ENCODE data around the gene C12orf76. TPM values are rescaled to one million over a fixed set of nuclear protein-coding genes. Genes with fewer than 3 reads are reported as not detected.

Gene C12orf76
- total RNA-seq, 1 donor, result 7.6 TPM

DNA sequence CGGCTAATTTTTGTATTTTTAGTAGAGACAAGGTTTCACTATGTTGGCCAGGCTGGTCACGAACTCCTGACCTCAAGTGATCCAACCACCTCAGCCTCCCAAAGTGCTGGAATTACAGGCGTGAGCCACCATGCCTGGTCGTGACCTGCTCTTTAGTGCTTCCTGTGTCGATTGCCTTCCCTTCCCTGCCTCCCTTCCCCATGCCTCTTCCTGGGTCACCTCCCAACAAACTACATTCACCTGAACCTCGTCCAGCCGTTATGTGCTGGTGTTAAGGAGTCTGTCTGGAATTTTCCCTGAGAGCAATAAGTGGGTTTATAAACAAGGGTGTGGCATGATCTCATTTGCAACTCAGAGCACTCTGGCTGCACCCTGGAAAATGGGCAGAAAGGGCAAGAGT, 32.1 kb upstream of the C12orf76 start:
- TF ChIP-seq, protein P1, sequence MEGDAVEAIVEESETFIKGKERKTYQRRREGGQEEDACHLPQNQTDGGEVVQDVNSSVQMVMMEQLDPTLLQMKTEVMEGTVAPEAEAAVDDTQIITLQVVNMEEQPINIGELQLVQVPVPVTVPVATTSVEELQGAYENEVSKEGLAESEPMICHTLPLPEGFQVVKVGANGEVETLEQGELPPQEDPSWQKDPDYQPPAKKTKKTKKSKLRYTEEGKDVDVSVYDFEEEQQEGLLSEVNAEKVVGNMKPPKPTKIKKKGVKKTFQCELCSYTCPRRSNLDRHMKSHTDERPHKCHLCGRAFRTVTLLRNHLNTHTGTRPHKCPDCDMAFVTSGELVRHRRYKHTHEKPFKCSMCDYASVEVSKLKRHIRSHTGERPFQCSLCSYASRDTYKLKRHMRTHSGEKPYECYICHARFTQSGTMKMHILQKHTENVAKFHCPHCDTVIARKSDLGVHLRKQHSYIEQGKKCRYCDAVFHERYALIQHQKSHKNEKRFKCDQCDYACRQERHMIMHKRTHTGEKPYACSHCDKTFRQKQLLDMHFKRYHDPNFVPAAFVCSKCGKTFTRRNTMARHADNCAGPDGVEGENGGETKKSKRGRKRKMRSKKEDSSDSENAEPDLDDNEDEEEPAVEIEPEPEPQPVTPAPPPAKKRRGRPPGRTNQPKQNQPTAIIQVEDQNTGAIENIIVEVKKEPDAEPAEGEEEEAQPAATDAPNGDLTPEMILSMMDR (IDR thresholded peaks at IDR 0.05; ENCODE audit: extremely low read depth, low read depth, low read length), result no peak
- Histone ChIP-seq H3K27ac (ENCODE audit: low read depth, low read length) (no peak overlapping the region), H3K79me2 (ENCODE audit: insufficient read depth, low read length) (no peaks in the 10 kb centered on the region), H3K4me2 (ENCODE audit: insufficient read depth, low read length) (no peak overlapping the region), H3K9me3 (ENCODE audit: low read depth, low read length) (no peaks in the 10 kb centered on the region), H3K4me3 (ENCODE audit: insufficient read depth, low read length) (no peak overlapping the region), H3K27me3 (ENCODE audit: insufficient read depth, low read length) (no peaks in the 10 kb centered on the region), H3K4me1 (ENCODE audit: insufficient read depth, low read length) (no peaks in the 10 kb centered on the region), H2AFZ (ENCODE audit: low read length) (no peak overlapping the region), H4K20me1 (ENCODE audit: insufficient read depth, low read length) (no peaks in the 10 kb centered on the region), H3K36me3 (ENCODE audit: insufficient read depth, low read length) (no peaks in the 10 kb centered on the region)
- no peak for DNase-seq (ENCODE audit: insufficient read length, low spot score, missing footprints)

- H3K4me3 ChIP-seq (ENCODE audit: insufficient read depth, low read length), result no peak overlapping the region
- TF ChIP-seq, protein P1 (IDR thresholded peaks at IDR 0.05; ENCODE audit: extremely low read depth, low read depth, low read length), result no peak
- H3K4me1 ChIP-seq (ENCODE audit: insufficient read depth, low read length), result no peaks in the 10 kb centered on the region
- no peaks in the 10 kb centered on the region for H3K9me3 ChIP-seq (ENCODE audit: low read depth, low read length)
- no peaks in the 10 kb centered on the region for H4K20me1 ChIP-seq (ENCODE audit: insufficient read depth, low read length)
- no peaks in the 10 kb centered on the region for H3K36me3 ChIP-seq (ENCODE audit: insufficient read depth, low read length)
- H3K27ac ChIP-seq (ENCODE audit: low read depth, low read length), result no peak overlapping the region
- no peaks in the 10 kb centered on the region for H3K27me3 ChIP-seq (ENCODE audit: insufficient read depth, low read length)
- no peak for DNase-seq (ENCODE audit: insufficient read length, low spot score, missing footprints)
- no peaks in the 10 kb centered on the region for H3K79me2 ChIP-seq (ENCODE audit: insufficient read depth, low read length)
- no peak overlapping the region for H3K4me2 ChIP-seq (ENCODE audit: insufficient read depth, low read length)
- peak overlapping the region; percentile 67 for H2AFZ ChIP-seq (ENCODE audit: low read length)
Measured at GRCh38 chr12:110079477-110080400, 31.4 kb upstream of the C12orf76 start.

DNA sequence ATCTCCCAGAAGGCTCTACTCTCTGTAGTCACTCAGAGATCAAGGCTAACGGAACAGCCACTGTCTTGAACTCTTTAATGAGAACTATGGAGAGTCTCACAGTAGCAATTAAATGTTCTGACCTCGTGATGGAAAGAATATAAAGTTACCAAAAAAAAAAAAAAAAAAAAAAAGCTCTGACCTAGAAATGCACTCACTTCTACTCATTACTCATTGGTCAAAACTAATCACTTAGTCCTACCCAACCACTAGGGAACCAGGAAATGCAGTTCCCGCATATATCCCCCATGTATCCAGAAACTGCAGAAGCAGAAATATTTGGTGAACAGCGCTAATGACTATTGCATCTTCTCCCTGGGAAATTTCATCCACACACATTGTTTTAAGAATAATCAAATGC, 29.5 kb upstream of the C12orf76 start:
- H3K36me3 ChIP-seq (ENCODE audit: insufficient read depth, low read length), result no peaks in the 10 kb centered on the region
- H3K27ac ChIP-seq (ENCODE audit: low read depth, low read length), result no peak overlapping the region
- no peak overlapping the region for H3K4me3 ChIP-seq (ENCODE audit: insufficient read depth, low read length)
- H2AFZ ChIP-seq (ENCODE audit: low read length), result no peak overlapping the region
- no peaks in the 10 kb centered on the region for H3K27me3 ChIP-seq (ENCODE audit: insufficient read depth, low read length)
- H3K79me2 ChIP-seq (ENCODE audit: insufficient read depth, low read length), result no peaks in the 10 kb centered on the region
- H3K4me1 ChIP-seq (ENCODE audit: insufficient read depth, low read length), result peaks cover 8% of the 10 kb centered on the region
- H3K4me2 ChIP-seq (ENCODE audit: insufficient read depth, low read length), result no peak overlapping the region
- no peak for DNase-seq (ENCODE audit: insufficient read length, low spot score, missing footprints)
- TF ChIP-seq, protein P1 (IDR thresholded peaks at IDR 0.05; ENCODE audit: extremely low read depth, low read depth, low read length), result no peak
- H4K20me1 ChIP-seq (ENCODE audit: insufficient read depth, low read length), result no peaks in the 10 kb centered on the region
- H3K9me3 ChIP-seq (ENCODE audit: low read depth, low read length), result no peaks in the 10 kb centered on the region

DNA sequence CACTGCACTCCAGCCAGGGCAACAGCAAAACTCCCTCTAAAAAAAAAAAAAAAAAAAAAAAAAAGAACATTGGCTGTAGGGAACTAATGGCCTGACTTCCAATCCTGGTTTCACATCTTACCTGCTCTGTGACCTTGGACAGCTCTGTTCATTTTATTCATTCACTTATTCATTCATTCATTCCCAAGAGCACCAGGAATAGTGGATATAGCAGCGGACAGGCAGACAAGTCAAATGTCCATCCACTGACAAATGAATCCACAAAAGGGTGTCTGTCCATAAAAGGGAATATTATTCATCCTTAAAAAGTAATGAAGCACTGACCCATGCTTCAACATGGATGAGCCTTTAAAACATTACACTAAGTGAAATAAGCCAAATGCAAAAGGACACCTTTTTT, 27.6 kb upstream of the C12orf76 start:
- Histone ChIP-seq H3K27ac (ENCODE audit: low read depth, low read length) (no peak overlapping the region), H3K79me2 (ENCODE audit: insufficient read depth, low read length) (no peaks in the 10 kb centered on the region)
- DNase-seq (ENCODE audit: insufficient read length, low spot score, missing footprints), result no peak

More for the DNA sequence above, 27.6 kb upstream of the C12orf76 start:
- TF ChIP-seq, protein P1 (IDR thresholded peaks at IDR 0.05; ENCODE audit: extremely low read depth, low read depth, low read length), result no peak
- H3K27me3 ChIP-seq (ENCODE audit: insufficient read depth, low read length), result no peaks in the 10 kb centered on the region
- H2AFZ ChIP-seq (ENCODE audit: low read length), result no peak overlapping the region
- H3K4me3 ChIP-seq (ENCODE audit: insufficient read depth, low read length), result no peak overlapping the region
- H3K9me3 ChIP-seq (ENCODE audit: low read depth, low read length), result no peaks in the 10 kb centered on the region
- H3K36me3 ChIP-seq (ENCODE audit: insufficient read depth, low read length), result no peaks in the 10 kb centered on the region
- H3K4me2 ChIP-seq (ENCODE audit: insufficient read depth, low read length), result no peak overlapping the region
- H3K4me1 ChIP-seq (ENCODE audit: insufficient read depth, low read length), result peaks cover 8% of the 10 kb centered on the region
- no peaks in the 10 kb centered on the region for H4K20me1 ChIP-seq (ENCODE audit: insufficient read depth, low read length)

Measured in osteoblast (primary cell).